Stimulated activated CD8-positive, alpha-beta memory T cell treated with anti-CD3 and anti-CD28 coated beads, Interleukin-2, amount 100 ng/mL, for 1 hour (primary cell): ENCODE measurements around the gene MYLIP.
"Not testable (repeated sequence)": the region's sequence is repeated elsewhere in the genome, so short reads cannot be mapped to it uniquely, and the experiment has no call there.

Source experiments
- DNase-seq, 2 donors: peaks; one replicate each; pipeline ENCODE4 v3.0.0-alpha.2; 2020; ENCODE audit warnings: low read depth in 2 of 2

MYLIP gene

DNA sequence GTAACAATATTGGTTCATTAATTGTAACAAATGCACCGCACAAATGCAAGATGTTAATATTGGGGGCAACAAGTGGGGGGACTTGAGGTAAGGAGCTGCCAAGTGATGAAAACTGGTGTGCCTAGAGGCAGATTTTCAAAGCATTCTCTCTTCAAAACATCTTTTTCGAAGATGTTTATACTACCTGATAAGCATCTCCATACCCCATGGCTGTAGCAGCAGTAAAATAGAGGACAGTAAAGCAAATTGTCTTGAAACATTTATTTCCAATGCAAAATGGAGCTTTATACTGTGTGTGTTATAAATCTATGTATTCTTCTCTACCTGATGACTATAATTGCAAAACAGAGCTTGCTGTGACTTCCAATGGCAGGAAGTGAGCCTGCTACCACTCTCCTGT lies 42.5 kb downstream of the MYLIP start:
- DNase-seq, result no peak

DNA sequence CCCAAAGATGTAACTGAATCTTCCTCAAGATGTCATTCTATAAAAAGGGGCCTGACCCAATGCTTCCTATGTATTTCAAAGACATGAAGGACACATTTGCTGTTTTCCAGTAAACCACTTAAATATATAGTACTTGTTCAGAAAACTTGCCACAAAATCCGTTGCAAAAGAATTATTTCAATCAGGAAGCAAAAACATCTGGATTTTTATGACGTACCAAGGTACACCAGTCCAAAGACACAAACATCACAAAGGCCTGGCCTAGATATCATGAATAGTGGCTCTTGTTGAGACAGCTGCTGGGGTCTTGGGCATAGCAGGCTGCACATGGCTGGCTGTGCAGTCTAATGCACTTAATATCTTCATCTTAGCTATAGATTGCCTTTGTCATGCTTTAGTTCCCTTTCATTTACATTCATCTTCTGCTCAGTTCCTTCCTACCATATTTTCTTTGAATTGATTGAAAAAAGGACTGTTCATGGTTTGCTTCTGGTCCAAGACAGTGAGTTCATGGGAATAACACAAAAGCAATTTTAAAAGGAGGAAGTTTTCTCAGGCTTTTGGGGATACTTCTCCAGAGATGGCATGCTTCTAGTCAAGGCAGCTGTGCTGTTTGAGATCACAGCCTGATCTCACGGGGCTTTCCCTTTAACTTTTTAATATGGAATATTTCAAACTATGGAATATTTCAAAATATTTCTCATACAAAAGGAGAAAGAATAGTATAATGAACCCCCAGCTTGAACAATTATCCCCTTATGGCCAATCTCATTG lies 44.5 kb downstream of the MYLIP start:
- DNase-seq, result no peak

DNA sequence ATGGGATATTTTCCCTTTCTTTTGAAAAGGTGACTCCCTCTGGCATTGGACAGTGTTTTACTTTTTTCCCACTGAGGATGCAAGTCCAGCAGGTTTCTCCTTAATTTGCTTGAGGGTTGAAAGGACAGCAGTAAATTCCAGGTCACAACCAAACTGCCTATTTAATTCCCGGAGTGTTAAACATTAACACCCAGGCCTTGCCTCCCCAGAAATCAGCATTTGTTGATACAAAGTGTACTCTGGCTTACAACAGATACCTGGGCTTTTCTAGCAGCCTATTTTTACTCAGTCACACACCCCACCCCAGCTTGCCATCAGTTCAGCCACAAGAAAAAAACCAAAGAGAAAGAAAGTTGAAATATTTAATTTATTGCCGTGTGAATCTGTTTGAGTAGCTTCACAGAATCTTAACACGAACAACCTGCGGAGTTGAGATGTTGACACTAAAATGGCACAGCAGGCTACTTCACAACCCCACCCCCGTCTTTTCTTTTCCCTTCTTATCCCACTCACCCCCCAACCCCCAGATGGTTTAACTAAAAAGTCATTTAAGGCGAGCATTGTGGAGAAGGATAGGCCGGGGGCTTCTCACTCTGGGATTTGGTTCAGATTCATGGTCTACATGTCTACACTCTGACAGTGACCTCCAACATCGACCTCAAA lies 45.7 kb downstream of the MYLIP start:
- DNase-seq, result no peak

DNA sequence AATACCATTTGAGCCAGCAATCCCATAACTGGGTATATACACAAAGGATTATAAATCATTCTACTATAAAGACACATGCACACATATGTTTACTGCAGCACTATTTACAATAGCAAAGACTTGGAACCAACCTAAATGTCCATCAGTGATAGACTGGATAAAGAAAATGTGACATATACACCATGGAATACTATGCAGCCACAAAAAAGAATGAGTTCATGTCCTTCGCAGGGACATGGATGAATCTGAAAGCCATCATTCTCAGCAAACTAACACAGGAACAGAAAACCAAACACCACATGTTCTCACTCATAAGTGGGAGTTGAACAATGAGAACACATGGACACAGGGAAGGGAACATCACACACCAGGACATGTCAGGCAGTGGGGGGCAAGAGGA lies 47.7 kb downstream of the MYLIP start:
- DNase-seq, result not testable (repeated sequence)

DNA sequence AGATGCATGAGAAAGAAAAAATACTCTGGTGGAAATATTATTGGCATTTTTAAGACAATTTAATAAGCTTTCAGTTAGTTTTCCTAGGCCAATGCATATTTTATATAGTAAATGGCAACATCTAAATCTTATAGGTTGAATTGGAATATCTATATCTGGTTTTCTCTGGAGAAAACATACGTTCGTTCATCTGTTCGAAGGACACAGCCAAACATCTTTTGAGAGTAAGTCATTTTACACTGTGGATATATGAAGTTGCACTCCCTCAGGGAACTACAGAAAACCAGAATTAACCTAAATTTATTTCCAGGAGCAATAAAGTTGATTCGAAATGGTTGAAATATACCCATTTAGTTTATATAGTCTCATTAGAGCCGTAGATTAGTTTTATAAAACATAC lies 49.0 kb downstream of the MYLIP start:
- DNase-seq, result no peak

DNA sequence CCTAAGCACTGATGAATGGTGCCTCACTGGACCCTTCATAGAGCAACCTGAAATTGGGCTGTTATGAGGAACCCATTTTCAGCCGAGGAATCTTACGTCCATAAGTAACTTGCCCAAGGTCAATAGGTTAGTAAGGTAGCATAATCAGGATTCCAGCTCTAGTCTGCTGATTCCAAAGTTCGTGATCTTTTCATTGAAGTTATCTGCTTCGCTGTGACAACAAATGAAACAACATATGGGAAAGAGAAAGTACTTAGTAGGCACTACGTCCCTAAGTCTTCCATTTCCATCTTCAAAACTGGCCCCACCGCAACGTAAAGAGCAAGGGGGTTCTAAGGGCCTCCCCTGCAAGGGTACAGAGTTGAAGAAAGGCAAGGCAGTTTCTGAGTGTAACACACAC lies 49.5 kb downstream of the MYLIP start:
- DNase-seq, result no peak

DNA sequence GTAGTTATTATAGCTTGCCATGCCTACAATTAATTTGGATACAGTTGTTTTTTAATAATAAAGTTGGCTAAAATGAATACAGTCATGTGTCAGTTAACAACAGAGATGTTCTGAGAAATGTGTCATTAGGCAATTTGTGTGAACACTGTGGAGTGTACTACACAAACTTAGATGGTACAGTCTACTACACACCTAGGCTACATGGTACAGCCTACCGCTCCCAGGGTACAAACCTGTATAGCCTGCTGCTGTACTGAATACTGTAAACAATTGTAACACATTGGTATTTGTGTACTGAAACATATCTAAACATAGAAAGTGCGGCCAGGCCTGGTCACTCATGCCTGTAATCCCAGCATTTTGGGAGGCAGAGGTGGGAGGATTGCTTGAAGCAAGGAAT lies 50.2 kb downstream of the MYLIP start:
- no peak for DNase-seq

DNA sequence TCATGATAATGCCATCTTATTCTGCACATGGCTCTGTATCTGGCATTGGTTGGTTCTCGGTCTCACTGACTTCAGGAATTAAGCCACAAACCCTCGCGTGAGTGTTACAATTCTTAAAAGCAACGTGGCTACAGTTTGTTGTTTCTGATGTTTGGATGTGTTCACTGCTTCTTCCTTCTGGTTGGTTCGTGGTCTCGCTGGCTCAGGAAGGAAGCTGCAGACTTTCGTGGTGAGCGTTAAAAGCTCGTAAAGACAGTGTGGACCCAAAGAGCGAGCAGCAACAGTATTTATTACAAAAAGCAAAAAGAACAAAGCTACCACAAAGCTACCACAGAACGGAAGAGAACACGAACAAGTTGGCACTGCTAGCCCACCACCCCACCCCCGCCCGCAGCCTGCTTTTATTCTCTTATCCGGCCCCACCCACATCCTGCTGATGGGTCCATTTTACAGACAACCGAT lies 51.1 kb downstream of the MYLIP start:
- DNase-seq, result peak in 1 of 2 donors; percentile 10

DNA sequence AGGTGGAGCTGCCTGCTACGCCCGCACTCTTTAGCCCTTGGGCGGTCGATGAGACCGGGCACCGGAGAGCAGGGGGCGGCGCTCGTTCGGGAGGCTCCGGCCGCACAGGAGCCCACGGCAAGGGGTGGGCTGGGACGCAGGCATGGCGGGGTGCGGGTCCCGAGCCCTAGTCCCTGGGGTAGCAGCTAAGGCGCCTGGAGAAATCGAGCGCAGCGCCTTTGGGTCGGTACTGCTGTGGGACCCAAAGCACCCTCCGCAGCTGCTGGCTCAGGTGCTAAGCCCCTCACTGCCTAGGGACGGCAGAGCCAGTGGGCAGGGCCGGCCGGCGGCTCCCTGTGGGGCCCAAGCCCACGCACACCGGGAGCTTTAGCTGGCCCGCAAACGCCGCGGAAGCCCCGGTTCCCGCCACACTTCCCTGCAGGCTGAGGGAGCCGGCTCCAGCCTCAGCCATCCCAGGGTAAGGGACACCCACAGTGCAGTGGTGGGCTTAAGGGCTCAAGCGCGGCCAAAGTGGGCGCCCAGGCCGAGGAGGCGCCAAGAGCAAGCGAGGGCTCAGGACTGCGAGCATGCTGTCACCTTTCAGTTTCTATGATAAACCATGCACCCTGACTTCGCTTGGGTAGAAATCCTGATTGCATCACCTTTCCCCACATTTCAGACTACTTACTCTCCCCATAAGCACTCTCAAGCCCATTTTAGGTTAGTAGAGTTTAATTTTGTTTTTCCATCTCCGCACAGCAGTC lies 52.0 kb downstream of the MYLIP start:
- DNase-seq, result no peak

DNA sequence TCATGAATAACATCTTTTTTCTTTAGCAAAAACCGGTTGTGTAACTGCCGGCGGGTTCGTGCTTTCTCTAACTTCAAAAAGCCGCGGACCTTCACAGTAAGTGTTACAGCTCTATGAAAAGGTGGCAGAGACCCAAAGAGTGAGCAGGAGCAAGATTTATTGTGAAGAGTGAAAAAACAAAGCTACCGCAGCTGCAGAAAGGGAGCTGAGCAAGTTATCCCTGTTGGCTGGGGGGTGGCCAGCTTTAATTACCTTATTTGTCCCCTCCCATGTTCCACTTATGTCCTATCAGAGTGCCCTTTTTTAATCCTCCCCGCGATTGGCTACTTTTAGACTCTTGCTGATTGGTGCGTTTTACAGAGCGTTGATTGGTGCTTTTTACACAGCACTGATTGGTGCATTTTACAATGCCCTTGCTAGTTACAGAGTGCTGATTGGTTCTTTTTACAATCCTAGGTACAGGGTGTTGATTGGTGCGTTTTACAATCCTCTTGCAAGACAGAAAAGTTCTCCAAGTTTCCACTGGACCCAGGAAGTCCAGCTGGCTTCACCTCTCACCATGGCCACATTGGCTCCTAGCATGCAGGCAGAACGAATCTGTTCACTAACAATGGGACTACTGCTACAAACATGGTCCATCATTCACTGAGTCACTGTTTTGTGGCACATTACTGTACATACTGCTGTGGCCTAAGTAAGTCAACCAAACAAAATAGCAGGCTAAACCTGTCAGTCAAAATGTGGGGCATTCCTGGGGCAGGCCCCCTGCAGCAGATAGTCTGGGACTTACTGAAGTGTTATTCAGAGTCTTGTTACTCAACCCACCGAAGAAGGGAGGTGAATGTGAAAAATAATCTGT lies 52.8 kb downstream of the MYLIP start:
- no peak for DNase-seq

DNA sequence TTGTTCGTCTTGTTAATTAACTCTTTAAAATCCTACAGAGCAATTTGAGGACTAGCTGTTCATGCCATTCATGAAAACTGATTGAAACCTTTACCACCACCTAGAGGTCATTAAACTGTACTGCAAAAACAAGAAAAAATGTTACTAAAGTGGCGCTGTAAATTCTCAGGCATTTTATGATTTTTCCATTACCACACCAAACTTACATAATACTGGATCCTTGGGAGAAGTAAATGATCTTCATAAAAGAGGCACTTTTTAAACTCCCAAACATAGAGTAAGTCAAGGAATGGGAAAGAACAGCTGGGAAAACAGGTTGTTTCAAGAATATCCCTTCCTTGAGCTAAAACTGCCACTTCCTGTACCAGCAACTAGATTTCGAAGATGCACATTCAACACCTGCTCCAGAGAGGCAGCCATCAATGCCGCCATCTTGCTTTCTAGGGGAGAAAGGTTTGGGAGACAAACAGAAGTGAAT lies 54.3 kb downstream of the MYLIP start:
- DNase-seq, result no peak

DNA sequence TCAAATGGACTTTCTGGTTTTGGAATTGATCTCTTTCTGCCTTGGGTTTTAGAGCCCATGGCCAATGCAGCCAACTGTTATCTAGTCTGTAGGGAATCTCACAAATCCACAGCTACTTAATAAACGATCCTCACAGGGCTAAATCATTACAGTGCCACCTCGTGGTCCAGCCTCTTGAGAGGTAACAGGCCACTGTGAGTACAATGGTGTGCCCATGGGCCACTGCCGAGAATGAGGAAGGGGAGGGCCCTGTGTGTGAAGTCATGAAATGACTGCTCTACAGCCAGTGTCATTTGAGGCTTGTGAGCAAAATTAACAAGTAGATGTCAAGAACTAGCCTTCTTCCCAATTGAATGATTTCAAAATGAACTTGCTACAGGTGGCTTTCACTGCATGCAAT lies 55.2 kb downstream of the MYLIP start:
- no peak for DNase-seq

DNA sequence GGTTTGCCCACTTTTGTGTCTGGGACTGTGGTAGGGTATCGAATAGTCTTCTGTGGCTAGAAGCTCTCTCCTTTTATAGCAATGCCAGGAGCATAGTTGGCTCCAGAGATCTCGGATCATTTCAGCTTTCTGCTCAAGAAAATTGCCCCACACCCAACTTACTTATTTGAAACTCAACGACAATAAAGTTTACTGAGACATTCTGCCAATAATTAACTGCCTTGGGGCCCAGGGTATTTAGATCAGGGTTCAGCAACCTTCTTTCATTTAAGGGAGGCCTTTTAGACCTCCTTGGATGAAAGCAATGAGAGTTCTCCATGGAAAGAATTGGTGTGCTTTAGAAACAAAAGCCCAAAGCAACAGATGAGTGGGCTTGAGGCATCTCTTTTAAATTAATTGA lies 55.7 kb downstream of the MYLIP start:
- DNase-seq, result no peak

DNA sequence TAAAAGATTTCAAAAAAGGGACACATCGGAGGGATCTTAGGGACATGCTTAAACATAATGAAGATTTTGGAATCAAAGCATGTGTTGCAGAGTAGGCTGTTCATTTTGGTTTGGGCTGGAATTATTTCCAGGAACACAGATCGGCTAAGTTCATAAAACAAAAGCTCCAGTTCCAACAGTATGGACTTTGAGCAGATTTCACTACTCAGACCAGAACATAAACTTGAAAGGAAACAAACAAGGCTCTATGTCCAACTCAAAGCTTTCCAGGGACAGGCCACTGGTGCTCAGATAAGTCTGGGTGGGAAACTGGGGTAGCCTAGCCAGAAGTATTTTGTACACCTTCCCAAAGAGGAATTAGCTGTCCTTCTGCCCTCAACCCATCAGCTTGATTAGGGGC lies 58.3 kb downstream of the MYLIP start:
- no peak for DNase-seq

DNA sequence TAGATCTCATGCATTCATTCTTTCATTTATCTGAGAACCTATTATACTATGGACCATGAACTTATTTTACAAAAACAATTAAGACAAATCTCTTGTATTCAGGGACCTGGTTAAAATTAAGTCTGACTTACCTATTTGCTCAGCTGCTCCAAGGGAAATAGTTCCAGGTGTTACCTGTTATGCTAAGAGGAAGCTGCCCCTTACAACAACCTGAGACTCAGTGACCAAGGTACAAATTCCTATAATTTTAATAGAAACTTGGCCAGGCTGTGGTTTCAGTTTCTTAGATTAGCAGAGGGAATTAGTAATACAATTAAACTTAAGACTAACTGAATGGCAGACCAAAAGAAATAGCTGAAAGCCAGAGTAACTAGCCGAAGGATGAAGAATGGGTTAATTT lies 61.3 kb downstream of the MYLIP start:
- DNase-seq, result no peak

DNA sequence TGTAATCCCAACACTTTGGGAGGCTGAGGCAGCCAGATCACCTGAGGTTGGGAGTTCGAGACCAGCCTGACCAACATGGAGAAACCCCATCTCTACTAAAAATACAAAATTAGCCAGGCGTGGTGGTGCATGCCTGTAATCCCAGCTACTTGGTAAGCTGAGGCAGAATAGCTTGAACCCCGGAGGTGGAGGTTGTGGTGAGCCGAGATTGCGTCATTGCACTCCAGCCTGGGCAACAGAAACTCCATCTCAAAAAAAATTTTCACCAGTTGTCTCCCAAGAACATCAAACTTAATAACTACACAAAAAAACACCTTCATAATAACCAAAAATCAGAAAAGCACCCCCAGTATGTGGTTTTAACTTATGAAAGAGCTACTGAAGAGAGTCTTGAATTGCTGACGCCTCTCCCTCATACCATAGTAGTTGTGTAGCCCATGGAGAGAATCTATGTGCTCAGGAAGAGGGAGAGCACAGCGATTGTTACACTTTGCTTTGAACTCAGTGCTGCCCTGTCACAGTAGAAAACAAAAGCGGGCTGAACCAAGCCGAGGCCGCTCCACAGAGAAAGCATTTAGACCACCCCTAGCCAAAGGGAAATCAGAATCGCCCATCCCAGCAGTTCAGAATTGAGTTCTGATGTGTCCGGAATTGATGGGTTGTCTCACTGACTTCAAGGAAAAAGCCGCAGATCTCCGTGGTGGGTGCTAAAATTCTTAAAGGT lies 67.5 kb downstream of the MYLIP start:
- DNase-seq, result no peak

DNA sequence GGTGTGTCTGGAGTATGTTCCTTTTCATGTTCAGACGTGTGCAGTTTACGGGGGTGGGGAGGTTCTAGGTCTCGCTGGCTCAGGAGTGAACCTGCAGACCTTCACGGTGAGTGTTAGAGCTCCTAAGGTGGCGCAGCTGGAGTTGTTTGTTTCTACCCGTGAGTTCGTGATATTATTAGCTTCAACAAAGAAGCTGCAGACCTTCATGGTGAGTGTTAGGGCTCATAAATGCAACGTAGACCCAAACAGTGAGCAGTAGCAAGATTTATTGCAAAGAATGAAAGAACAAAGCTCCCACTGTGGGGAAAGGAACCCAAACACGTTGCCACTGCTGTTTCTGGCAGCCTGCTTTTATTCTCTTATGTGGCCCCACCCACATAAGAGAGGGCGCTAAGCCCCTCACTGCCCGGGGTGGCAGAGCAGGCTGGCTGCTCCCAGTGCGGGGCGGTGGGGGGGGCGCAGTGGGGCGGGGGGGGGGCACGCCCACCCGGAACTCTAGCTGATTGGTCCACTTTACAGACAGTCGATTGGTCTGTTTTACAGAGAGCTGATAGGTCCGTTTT lies 68.2 kb downstream of the MYLIP start:
- DNase-seq, result no peak
